GM15510 (cell line): Measurements from ENCODE around the gene ULK4.
A peak's percentile ranks its signal among the peaks of the same experiment; 100 is the strongest.

Experiments used
- POLR2A ChIP-seq: IDR thresholded peaks from 3 replicates; pipeline ENCODE4 v1.6.1; 2011; ENCODE audit warnings: borderline replicate concordance; ENCODE audit not compliant: insufficient read length; ENCODE audit errors: extremely low read depth

Gene ULK4

GRCh38 chr3:41216993-41217392 lies 744.9 kb downstream of the ULK4 start:
- no peak for TF ChIP-seq POLR2A

- TF ChIP-seq POLR2A, result no peak
Measured at GRCh38 chr3:41216422-41216821, 745.5 kb downstream of the ULK4 start.

GRCh38 chr3:41213588-41213987 lies 748.3 kb downstream of the ULK4 start:
- TF ChIP-seq POLR2A, result no peak

GRCh38 chr3:41212088-41212487 lies 749.8 kb downstream of the ULK4 start:
- TF ChIP-seq POLR2A, result no peak

GRCh38 chr3:41210966-41211365 lies 750.9 kb downstream of the ULK4 start:
- TF ChIP-seq POLR2A, result no peak

GRCh38 chr3:41209646-41210045 lies 752.3 kb downstream of the ULK4 start:
- no peak for TF ChIP-seq POLR2A

GRCh38 chr3:41208507-41209220 lies 753.2 kb downstream of the ULK4 start:
- TF ChIP-seq POLR2A, result no peak

- TF ChIP-seq POLR2A, result no peak
Measured at GRCh38 chr3:41207355-41207754, 754.5 kb downstream of the ULK4 start.

GRCh38 chr3:41205591-41205990 lies 756.3 kb downstream of the ULK4 start:
- TF ChIP-seq POLR2A, result no peak

GRCh38 chr3:41204369-41204768 lies 757.5 kb downstream of the ULK4 start:
- no peak for TF ChIP-seq POLR2A

- TF ChIP-seq POLR2A, result no peak
Measured at GRCh38 chr3:41202834-41203345, 759.0 kb downstream of the ULK4 start.

GRCh38 chr3:41202075-41202833 lies 759.6 kb downstream of the ULK4 start:
- TF ChIP-seq POLR2A, result no peak

- no peak for TF ChIP-seq POLR2A
Measured at GRCh38 chr3:41200669-41201021, 761.3 kb downstream of the ULK4 start.

GRCh38 chr3:41199866-41200668 lies 761.8 kb downstream of the ULK4 start:
- TF ChIP-seq POLR2A, result no peak

GRCh38 chr3:41198950-41199865 lies 762.7 kb downstream of the ULK4 start, which contains the start of gene CTNNB1:
CTNNB1 (plus strand) TSS chr3:41199505; CDS start chr3:41224069, 24,564 bp downstream.
- TF ChIP-seq POLR2A, result peak; percentile 98

GRCh38 chr3:41198526-41198925 lies 763.4 kb downstream of the ULK4 start:
- TF ChIP-seq POLR2A, result no peak
